HG03469 (cell line): ENCODE data around the gene S100A5.
"Not testable (repeated sequence)": the region's sequence is repeated elsewhere in the genome, so short reads cannot be mapped to it uniquely, and the experiment has no call there.

Source experiments
- ATAC-seq: cut with Tn5 transposase; IDR thresholded peaks from one replicate; pipeline ENCODE4 v1.9.1; 2021; ENCODE audit warnings: mild to moderate bottlenecking, moderate library complexity, moderate number of reproducible peaks; ENCODE audit not compliant: unreplicated experiment

S100A5 gene

GRCh38 chr1:153535242-153536011 lies 5.3 kb downstream of the S100A5 start, which contains the start of gene S100A6:
Gene S100A6, minus strand, starts transcription at chr1:153535991. Its CDS starts 652 bp downstream, at chr1:153535339.
- ATAC-seq = no peak

GRCh38 chr1:153534925-153535241 lies 5.9 kb downstream of the S100A5 start:
- no peak for ATAC-seq

- no peak for ATAC-seq
These were observed 6.4 kb downstream of the S100A5 start for GRCh38 chr1:153534226-153534924.

DNA sequence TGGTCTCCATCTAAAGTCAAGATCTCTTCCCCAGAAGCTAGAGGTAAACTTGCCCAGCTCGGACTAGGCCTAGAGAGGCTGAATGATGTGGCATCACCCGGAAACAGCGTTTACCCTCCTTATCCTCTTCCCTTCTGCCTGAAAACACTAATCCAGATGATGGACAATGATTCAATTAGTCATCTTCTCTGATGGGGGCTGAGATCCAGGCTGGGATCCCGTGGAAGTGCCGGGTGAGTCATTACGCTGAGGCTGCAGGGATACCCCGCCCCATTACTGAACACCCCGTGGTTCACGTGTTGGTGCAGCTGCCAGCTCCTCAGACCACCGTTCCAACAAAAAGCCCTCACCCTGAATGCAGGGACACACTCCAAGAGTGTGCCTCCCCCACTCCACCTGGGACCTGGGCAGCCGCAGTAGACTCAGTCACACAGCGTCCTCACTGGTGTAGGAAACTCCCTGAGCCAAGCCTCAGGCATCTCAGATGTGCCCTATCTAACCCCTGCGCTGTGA lies 7.0 kb downstream of the S100A5 start:
- no peak for ATAC-seq

GRCh38 chr1:153532769-153533599 lies 7.8 kb downstream of the S100A5 start:
- ATAC-seq = no peak

DNA sequence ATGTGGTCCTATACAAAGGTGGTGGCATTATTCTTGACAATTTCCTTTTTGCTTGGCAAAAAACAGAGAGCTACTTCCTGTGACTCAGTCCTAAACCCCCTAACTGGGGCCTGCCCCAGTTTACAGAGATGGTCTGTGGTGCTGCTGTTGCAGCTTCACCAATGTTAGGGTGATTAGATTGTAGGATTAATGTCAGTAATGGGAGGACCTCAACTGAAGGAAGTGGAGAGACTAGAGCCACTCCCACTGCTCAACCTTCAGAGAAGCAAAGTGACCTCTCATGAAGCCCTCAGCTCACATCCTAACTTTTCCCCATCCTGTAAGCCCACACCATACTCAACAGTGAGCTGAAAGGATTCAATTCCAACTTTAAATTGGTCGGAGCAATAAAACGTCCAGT lies 8.6 kb downstream of the S100A5 start:
- no peak for ATAC-seq

GRCh38 chr1:153531638-153532037 lies 9.1 kb downstream of the S100A5 start:
- ATAC-seq = no peak

DNA sequence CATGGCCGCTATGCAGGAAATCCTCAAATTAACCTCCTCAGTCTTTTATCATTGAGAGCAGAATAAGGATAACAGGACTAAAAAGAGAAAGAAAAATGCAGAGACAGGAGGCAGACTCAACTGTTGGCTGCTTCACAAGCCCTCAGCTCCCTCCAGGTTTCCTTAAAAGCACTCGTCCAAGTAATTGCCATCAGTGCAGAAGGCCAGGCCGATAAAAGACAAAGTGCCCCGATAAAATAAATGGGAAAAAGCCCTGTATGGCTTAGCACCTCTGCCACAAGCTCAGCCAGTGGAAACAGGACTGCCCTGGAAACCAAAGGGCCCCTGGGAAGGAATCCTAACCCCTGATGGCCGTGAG lies 13.1 kb downstream of the S100A5 start:
- no peak for ATAC-seq

- no peak for ATAC-seq
These were observed 13.6 kb downstream of the S100A5 start for GRCh38 chr1:153527023-153527682.

GRCh38 chr1:153526132-153526543 lies 14.6 kb downstream of the S100A5 start:
- ATAC-seq = no peak

GRCh38 chr1:153525088-153525728 lies 15.5 kb downstream of the S100A5 start:
- ATAC-seq = no peak

- ATAC-seq = not testable (repeated sequence)
These were observed 18.2 kb downstream of the S100A5 start for GRCh38 chr1:153522353-153523048.

DNA sequence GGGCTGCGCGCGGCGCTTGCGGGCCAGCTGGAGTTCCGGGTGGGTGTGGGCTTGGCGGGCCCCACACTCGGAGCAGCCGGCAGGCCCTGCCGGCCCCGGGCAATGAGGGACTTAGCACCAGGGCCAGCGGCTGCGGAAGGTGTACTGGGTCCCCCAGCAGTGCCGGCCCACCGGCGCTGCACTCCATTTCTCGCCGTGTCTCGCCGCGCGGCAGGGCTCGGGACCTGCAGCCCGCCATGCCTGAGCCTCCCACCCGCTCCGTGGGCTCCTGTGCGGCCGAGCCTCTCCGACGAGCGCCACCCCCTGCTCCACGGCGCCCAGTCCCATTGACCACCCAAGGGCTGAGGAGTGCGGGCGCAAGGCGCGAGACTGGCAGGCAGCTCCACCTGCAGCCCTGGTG lies 18.9 kb downstream of the S100A5 start:
- ATAC-seq = not testable (repeated sequence)

DNA sequence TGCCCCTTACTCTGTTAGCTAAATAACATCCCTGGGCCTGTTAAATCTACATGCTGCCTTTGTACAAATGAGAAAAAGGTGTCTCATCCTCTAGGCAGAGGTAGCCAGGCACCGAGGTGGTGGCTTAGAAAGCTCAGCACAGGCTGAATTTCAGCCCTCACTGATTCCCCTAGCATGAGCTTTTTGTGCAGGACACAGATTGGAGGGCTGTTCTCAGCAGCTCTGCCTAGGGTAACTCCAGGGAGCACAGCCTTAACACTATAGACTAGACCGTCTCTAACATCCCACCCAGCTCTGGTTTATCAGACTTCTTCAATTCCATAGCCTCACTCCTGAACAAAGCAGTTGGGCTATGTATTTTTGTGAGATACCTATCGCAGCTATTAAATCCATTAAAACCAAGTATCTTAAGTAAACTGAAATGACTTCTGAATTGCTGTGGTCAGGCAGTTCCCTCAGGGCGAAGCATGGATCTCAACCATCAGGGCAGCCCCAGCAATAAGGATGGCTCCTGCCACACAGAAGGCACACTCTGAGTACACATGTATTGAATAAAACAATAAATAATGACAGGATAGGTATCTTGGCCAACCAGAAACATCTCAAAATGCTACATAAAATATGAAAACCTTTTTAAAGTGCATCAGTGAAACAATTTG lies 19.8 kb downstream of the S100A5 start:
- ATAC-seq = no peak

DNA sequence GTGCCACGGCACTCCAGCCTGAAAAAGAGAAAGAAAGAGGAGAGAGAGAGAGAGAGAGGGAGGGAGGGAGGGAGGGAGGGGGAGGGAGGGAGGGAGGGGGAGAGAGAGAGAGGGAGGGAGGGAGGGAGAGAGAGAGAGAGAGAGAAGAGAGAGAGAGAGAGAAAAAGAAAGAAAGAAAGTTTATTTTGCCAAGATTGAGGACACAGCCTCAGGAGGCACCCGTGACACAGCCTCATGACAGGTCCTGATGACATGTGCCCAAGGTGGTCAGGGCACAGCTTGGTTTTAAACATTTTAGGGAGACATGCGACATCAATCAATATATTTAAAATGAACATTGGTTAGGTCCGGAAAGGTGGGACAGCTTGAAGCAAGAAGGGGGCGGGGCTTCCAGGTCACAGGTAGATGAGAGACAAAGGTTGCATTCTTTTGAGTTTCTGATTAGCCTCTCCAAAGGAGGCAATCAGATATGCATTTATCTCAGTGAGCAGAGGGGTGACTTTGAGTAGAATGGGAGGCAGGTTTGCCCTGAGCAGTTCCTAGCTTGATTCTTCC lies 20.5 kb downstream of the S100A5 start:
- ATAC-seq = not testable (repeated sequence)

- no peak for ATAC-seq
These were observed 21.5 kb downstream of the S100A5 start for GRCh38 chr1:153519242-153519641.

GRCh38 chr1:153515504-153516394 lies 25.0 kb downstream of the S100A5 start:
- no peak for ATAC-seq

- ATAC-seq = no peak
These were observed 27.1 kb downstream of the S100A5 start for GRCh38 chr1:153513666-153514065.
